ENCODE data around the gene ZP2.

Gene ZP2

DNA sequence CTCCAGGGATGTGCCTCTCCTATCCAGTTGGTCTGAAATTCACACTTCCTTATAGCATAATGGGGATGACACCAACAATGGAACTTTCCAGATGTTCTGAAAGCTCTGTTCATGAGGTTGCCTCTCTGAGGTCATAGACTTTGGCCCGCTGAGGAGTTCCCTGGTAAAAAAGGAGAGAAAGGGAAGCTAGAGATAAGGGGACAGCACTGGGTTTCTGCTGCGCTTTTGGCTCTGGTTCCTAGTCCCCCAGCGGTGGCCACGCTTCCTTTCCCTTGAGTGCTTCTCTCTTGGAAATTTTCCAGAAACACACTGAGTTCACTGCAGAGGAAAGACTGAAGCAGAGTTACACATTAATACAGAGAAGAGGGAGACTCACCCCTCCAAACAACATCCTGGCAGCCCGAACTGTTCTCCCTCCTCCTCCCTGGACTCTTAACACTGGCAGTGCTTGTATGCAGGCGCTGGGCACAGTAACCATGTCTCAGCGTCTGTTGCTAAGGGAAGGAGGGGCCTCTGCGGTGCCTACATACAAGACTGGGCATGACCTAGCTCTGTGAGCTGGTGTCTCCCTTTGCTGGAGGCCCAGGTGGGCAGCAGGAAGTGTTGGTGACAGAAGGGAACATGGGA is 60.9 kb downstream of the ZP2 start, which contains the start of gene DNAH3:
Gene DNAH3 (minus strand): TSS at position 472 of the 627 bp plus-strand sequence. CDS start 527 bp downstream, outside the sequence.
- DNase-seq (ENCODE audit: low read depth in 2 of 2), result no peak
